CD4-positive, alpha-beta T cell treated with Interleukin-4 for 4 hours (primary cell): ENCODE measurements around the gene DCAF12.
"Not testable (repeated sequence)": the region's sequence is repeated elsewhere in the genome, so short reads cannot be mapped to it uniquely, and the experiment has no call there.

Experiments used
- DNase-seq: peaks from one replicate; pipeline ENCODE4 v3.0.0-alpha.2; 2020

DCAF12 gene

GRCh38 chr9:34059281-34059680, 67.2 kb downstream of the DCAF12 start:
- DNase-seq = no peak

- DNase-seq = no peak
These were observed 76.7 kb downstream of the DCAF12 start for GRCh38 chr9:34049630-34050384.

GRCh38 chr9:34048727-34049629, 77.5 kb downstream of the DCAF12 start, which contains the start of gene UBAP2:
Gene UBAP2, minus strand, starts transcription at chr9:34048887. Its CDS starts 31,739 bp downstream, at chr9:34017148.
- DNase-seq = peak; percentile 93

- peak; percentile 31 for DNase-seq
These were observed 78.4 kb downstream of the DCAF12 start for GRCh38 chr9:34047864-34048726.

- DNase-seq = no peak
These were observed 79.6 kb downstream of the DCAF12 start for GRCh38 chr9:34046784-34047379.

GRCh38 chr9:34045903-34046302, 80.6 kb downstream of the DCAF12 start:
- DNase-seq = no peak

GRCh38 chr9:34042074-34042473, 84.4 kb downstream of the DCAF12 start:
- not testable (repeated sequence) for DNase-seq

- not testable (repeated sequence) for DNase-seq
These were observed 87.6 kb downstream of the DCAF12 start for GRCh38 chr9:34038851-34039250.

GRCh38 chr9:34037626-34038025, 88.9 kb downstream of the DCAF12 start:
- no peak for DNase-seq

- DNase-seq = no peak
These were observed 89.9 kb downstream of the DCAF12 start for GRCh38 chr9:34036625-34037024.
